Uterus (tissue), 2 donors: ENCODE results near the gene VWCE.

Experiments
- CTCF ChIP-seq, 4 experiments: fragments of 200-600 bp in 2 of 4; fragments of 450-650 bp in 2 of 4; sonication (generic) in 2 of 4; IDR thresholded peaks; one replicate each; pipeline ENCODE4 v1.5.1; 2016 to 2019; ENCODE audit warnings: antibody characterized with exemption in 4 of 4, mild to moderate bottlenecking in 2 of 4, moderate library complexity in 1 of 4
- POLR2A ChIP-seq, 2 donors: fragments of 450-650 bp; IDR thresholded peaks; one replicate each; pipeline ENCODE4 v1.6.1; 2016; ENCODE audit warnings: antibody characterized with exemption in 2 of 2, mild to moderate bottlenecking in 1 of 2, moderate library complexity in 1 of 2

- no peak for TF ChIP-seq CTCF (IDR thresholded peaks at IDR 0.05)
- no peak for TF ChIP-seq POLR2A (IDR thresholded peaks at IDR 0.05)
Observed at GRCh38 chr11:61302550-61302949, 7.4 kb upstream of the VWCE start.
